Fibroblast of peridontal ligament (primary cell): ENCODE measurements around the gene TOMM34.

ENCODE experiments used
- DNase-seq: peaks from one replicate; pipeline ENCODE4 v3.0.0-alpha.2; 2010; ENCODE audit errors: extremely low read depth

TOMM34 gene

DNA sequence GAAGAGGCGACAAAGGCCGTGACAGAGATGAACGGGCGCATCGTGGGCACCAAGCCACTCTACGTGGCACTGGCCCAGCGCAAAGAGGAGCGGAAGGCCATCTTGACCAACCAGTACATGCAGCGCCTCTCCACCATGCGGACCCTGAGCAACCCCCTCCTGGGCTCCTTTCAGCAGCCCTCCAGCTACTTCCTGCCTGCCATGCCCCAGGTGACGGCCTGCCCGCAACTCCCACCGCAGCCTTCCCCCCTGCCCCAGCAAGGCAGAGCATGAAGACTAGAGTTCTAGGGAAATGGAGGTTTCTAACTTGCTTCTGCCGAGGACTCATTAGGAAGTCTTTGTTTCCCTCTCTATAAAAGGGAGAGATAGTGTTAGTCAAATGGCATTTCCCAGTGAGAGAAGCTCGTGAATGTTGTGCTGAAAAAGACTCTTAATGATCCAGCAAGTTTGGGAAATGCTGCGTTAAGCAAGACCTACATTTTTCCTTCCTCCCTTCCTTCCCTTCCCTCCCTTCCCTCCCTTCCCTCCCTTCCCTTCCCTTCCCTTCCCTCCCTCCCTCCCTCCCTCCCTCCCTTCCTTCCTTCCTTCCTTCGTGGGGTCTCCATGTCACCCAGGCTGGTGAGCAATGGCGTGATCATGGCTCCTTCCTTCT, 29.6 kb downstream of the TOMM34 start:
- no peak for DNase-seq

DNA sequence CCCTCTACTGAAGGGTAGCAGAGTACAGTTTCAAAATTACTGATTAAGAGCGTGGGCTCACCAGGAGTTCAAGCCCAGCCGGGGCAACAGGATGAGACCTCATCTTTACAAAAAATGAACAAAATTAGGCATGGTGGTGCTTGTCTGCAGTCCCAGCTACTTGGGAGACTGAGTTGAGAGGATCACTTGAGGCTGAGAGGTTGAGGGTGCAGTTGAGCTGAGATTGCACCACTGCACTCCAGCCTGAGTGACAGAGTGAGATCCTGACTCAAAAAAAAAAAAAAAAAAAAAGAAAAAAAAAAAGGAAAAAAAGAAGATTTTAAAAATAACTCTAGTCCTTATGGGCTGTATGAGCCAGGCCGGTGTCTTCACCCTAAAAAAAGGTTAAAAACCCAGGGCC, 31.6 kb downstream of the TOMM34 start:
- no peak for DNase-seq

DNA sequence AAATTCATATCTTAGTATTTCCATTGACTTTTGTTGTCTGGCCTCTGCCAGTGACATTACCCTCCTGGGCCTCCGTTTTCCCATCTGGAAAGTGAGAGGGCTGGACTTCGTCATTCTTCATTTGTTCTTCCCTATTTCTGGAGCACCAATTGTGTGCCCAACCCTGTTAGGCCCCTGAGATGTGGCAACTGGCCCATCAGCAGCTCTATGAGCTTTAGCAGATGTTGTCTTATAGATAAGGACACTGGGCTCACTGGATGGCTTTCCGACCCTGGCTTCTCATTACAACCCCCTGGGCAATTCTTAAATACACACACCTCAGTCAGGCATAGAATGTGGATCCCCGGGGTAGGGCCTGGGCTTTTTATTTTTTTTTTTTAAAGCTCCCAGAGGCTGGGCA, 35.7 kb downstream of the TOMM34 start:
- no peak for DNase-seq

DNA sequence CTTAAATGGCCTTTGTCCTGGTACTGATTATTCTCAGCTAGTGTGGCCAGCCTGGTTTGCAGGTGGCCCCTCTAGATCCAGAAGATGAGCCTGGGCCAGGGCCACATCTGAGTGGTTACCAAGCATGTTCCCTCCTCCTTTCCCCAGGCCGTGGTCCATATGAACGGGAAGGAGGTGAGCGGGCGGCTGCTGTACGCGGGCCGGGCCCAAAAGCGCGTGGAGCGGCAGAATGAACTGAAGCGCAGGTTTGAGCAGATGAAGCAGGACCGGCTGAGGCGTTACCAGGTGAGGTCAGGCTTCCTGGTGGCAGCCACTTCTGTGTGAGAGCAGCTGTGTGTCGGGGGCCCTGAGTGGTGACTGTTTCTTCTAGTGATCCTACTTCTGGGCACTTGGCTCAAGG, 38.8 kb downstream of the TOMM34 start:
- no peak for DNase-seq

DNA sequence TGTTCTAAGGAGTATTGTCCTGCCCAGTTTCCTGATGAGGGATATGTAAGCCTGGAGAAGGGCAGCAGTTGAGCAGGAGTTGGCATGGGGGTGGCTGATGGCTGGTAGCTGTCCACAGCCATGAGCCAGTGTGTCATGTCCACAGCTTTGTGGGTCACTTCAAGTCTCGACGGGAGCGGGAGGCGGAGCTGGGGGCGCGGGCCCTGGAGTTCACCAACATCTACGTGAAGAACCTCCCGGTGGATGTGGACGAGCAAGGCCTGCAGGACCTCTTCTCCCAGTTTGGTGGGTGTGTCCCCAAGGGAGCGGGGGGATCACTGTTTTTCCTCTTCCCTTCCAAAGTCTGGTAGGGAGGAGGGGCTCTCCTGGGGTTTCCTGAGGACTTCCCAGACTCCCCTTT, 41.4 kb downstream of the TOMM34 start:
- no peak for DNase-seq

DNA sequence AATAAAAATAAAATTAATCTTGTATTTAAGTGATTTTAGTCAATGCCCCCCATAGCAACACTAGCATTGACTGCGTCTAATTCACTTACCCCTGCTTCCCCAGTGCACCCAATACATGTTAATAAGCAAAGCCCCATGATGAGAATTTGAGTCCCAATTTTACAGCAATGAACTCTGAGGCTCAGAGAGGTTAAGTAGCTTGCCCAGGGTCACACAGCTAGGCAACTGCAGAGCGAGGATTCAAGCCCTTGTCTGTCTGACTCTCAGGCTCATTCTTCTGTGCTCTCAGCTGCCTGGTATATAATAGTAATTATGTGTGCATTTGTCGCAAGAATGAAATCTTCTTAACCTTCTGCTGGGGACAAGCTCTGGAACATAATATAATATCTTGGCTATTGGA, 41.9 kb downstream of the TOMM34 start:
- DNase-seq: no peak

DNA sequence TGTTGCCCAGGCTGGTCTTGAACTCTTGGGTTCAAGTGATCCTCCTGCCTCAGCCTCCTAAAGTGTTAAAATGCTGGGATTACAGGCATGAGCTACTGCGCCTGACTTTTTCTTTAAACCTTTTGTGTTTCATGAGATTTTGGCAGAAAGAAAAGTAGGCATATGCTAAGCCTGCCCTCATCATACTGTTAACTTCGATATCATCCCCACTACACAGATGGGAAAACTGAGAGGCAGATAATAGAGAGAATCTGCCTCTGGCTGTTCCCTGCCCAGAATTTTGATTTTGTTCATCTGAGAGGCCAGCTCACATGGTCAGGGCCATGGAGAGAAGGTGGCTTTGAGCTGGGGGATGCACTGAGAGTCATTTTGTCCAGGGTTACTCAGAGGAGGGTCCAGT, 42.8 kb downstream of the TOMM34 start:
- DNase-seq: no peak

DNA sequence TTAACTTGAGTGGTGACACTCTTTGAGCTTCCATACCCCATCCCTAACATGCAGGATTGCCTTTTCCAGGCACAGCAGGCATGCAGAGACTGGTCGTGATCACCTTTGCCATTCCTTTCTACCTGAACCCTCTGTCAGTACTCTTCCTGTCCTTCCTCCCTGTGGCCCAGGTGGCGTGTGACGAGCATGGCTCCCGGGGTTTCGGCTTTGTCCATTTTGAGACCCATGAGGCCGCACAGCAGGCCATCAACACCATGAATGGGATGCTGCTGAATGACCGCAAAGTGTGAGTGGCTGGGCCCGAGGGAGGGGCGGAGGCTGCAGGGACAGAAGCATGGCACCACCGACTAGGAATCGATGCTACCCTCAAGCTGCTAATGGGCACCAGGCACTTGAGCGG, 43.6 kb downstream of the TOMM34 start:
- no peak for DNase-seq

DNA sequence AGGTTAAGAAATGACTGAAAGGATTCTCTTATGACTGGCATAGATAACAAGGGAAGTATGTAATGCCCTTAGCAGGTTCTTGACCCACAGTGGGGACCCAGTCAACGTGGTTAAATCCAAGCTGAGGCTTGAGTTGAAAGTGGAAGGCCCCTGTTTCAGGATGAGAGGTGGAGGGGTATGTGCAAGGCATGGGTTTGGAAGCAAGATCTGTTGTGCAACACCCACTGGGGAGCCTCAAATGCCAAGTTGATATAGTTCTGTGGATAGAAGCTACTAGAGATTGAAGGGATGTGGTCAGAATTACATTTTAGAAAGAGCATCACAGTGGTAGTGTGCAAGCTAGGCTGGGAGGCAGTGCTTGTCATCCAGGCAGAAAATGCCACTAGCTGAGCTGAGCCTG, 45.3 kb downstream of the TOMM34 start:
- peak; percentile 19 for DNase-seq

DNA sequence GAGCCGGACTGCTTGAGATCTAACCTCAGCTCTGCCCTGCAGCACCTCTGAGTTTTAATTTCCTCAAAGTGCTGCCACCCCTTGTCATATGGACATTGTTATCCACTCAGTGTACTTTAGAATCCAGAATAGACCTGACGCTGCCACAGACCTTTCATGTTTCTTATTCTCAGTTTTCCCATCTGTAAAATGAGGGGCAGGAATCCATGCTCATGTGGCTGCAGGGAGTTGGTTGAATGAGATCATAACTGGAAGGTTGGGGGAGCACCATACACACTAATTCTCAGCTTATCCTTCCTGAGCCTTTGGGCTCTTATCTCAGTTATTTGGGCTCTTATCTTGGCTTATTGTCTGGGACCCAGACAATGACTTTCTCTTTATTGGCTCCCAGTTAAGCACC, 48.0 kb downstream of the TOMM34 start:
- no peak for DNase-seq

DNA sequence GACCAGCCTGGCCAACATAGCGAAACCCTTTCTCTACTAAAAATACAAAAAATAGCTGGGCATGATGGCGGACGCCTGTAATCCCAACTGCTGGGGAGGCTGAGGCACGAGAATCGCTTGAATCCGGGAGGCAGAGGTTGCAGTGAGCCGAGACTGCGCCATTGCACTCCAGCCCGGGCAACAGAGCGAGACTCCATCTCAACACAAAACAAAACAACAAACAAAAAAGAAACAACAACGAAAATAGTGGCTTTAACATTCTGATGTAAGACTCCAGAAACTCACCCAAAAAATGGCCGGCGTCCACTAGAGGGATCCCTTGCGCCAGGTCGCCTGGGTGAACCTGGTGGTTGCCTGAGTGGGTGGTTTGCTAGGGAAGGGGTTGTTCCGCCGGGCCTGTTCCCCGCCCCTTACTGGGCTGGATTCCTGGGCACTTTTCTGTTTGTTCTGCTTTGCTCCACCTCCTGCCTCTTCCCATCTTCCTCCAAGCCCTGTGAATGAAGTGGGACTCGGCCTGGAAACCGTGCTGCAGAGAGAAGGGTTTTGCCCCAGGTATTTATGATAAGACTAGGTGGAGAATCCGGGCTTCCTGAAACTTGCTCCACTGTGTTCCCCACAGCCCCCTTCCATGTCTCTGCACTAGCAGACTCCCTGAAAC, 48.8 kb downstream of the TOMM34 start:
- DNase-seq: peak; percentile 46

DNA sequence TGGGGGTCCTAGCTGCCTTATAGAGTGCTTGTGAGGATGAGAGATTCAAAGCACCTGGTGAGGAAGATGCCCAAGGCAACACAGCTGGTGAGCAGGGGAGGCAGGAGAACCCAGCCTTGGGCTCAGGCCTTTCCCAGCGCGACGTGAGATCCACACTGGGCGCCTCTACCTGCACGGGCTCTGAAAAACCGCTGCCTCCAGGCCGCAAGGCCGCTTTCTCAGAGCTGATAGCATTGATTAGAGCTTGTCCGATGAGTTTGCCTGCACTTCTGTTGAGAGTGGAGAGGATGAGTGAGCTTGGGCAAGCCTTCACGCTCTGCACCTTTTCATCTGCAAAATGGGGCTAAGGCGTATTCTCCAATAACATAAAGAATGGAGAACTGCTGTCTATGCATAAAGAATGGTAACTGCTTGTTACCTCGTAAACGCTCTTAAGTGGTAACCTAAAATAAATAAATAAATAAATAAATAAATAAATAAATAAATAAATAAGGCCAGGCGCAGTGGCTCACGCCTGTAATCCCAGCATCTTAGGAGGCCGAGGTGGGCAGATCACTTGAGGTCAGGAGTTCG, 49.4 kb downstream of the TOMM34 start:
- no peak for DNase-seq

DNA sequence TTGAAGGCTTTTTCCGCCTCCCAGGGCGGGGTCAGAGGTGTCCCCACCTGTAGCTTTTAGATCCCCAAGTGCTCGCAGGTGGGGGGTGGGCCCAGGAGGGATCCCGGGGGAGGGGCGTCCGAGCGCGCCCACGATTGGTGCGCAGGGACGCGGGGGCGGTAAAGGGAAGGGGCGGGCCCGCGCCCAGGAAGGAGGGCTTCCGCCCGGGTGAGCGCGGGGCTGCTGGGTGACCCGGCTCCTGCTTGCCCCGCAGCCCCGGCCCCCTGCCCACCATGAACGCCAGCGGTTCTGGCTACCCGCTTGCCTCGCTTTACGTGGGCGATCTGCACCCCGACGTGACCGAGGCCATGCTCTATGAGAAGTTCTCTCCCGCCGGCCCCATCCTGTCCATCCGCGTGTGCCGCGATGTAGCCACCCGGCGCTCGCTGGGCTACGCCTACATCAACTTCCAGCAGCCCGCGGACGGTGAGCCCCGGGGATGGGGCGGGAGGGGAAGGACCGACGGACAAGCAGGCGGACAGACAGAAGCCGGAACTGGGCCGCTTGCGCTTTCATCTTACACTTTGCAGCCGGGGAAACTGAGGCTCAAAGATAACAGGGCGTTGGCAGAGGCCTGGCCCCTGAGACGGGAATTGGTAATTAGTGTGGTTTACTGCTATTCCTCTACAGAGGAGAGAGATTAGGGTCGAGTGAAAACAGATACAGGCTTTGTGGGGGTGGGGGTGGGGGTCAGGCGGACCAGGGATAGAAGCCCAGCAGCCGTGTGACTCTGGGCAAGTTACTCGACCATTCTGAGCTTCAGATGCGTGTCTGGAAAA, 50.1 kb downstream of the TOMM34 start, which contains the start of gene PABPC1L:
TSS of gene PABPC1L (plus strand) at position 189 of the 818 bp plus-strand sequence. CDS start at position 273, 84 bp downstream.
- DNase-seq: peak; percentile 38

DNA sequence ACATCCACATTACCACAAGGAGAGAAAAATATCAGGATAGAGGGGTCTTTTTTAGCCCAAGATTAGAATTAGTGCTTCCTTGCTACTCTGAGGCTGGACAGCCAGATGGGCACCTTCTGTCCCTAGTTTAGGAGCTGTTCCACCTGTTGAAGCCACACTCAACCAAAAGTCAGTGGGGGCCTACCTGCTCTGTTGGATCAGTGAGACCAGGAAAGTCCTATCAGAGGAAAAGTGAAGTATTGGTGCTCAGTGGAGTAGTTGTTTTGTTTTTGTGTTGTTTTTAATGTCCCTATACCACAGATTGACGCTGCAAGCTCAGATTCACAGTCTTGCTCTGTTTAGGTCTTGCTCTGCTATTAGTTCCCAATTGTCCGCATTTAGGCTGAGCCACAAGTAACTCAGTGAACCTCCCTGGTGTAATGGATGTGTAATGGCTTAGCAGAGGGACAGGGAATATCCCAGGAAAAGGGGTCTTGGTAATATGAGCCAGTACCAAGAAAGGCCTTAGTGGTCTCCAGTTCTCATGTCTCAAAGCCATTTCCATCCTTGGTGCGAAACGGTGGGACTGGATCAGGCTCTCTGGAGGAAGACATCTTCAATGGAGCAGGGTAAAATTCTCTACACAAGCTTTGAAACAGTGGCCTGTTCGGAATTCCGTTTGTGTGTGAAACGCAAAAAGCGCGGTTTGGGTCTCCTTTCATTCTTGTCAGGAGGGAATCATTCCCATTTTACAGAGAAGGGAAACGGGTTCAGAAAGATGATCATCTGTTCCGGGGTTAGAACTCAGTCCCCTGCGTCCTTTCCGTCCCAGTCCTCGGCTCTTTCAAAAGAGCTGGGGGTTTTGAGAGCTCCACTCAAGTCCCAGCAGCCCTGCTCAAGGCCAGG, 51.0 kb downstream of the TOMM34 start:
- DNase-seq: no peak

DNA sequence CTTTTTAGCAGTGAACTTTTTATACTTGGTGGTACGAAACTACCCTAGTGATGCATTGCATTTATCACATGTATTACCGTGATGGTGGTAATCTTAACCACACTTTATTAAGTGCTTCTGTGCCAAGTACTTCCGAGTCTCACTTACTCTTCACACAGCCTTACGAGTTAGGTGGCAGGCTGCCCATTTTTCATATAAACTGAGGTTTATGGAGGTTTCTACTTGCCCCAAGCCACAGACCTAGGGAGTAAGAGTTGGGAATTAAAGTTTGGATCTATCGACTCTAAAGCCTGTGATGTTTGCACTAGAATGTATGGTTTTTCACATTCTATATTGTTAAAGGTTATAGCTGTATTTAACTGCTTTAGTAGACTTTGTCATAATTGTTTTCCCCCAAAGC, 55.8 kb downstream of the TOMM34 start:
- DNase-seq: no peak

DNA sequence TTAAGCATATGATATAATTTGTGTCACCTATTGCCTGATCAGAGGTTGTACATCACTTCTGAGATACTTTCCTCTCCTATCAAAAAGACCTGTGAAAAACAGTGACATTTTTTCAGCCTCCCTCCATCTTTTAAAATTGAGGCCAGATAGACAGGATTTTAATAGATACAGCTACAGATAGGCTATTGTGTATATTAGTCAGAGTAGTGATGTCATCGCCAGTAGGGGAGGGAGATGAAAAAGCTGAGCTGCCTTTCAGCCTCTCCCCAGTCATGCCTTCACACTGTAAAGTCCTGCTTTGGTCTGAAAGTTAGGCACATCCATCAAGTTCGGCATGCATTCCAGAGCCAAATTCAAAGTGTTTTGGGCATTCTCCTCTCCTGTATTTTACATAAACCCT, 58.2 kb downstream of the TOMM34 start:
- DNase-seq: peak; percentile 36

DNA sequence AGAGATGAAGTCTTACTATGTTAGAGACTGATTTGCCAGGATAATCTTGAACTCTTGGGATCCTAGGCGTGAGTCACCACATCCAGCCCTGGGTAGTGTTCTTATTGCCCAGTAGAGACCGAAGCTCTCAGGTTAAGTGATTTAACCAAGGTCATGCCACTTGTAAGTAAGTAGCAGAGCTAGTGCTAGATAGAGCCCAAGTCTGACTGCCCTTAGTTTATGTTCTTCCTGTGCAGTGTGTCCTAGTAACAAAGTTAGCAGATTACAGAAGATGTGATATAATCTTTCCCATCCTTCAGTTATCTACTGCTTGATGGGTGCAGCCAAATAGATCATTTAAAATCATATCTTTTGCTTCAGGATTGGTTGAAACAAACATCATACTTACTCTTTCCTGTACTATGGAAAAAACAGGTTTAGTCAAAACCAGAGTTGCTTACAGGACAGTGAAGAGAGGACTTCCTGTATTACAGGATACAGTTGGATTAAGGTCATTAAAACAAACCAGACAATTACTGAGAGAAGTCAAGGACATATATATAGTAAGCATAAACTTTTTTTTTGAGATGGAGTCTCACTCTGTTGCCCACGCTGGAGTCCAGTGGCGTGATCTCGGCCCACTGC, 59.9 kb downstream of the TOMM34 start:
- DNase-seq: no peak

DNA sequence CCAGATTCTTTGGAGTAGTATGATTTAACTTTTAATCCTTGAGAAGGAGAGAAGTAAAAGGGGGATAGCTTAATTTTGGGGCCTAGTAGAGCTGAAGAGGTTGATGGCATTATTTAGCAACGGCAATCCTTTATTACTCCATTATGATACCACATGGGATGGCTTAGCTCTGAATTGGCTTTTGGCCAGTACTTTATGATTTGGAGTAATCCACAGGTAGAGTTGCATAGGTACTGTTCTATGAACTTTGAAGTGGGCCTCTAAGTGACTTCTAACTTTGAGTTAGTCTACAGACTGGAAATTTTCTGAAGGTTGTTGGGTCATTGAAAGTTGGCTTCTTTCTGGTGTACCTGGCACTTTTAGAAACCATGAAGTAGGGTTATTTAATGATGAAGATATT, 63.1 kb downstream of the TOMM34 start:
- DNase-seq: no peak

DNA sequence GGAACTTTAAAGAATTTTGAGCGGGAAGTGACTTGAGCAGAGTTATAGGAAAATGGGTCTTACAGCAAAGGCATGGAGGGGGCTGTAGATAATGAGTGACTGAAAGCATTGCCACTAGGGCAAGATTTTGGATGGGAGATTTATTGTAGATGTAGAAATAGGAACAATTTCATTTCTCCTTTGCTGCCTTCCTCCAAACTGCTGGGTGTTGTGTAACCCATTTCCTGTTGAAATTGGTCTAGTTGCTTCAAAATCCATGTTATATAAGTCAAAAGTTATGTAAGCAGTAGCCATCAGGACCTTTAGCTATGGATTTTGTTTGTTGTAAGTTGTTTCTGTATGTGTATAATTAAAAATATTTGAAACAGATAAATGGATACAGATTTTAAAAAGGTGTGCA, 63.6 kb downstream of the TOMM34 start:
- peak; percentile 60 for DNase-seq

DNA sequence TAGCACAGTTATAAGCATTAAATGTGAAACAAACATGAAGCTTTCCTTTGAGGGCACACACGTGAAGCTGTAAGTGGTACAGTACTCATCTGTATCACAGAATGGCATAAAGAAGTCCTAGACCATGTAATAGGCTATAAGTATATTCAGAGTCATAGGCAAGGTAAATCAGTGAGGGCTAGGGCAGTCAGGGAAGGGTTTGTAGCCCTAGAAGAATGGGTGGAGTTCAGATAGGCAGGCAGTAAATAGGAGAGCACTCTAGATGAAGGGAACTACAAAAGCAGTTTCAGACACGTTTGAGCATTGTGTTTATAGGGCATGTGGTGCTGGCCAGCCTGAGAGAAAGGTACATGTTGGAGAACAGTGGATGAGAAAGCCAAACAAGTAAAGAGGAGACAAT, 65.2 kb downstream of the TOMM34 start:
- no peak for DNase-seq
